OCI-LY1 (cell line): Measurements from ENCODE around the gene DNAJC11.
A peak's percentile ranks its signal among the peaks of the same experiment; 100 is the strongest.

ENCODE experiments used
- EZH2 ChIP-seq: fragments of 200-600 bp; sonication (generic), shearing (Covaris generic); IDR thresholded peaks from 2 replicates; pipeline ENCODE4 v1.8.0; 2017; ENCODE audit warnings: borderline replicate concordance, mixed run types, mild to moderate bottlenecking, antibody characterized with exemption, low read length, moderate library complexity, mixed read lengths
- TF ChIP-seq, protein P1 (sequence below): fragments of 200-600 bp; sonication (generic), shearing (Covaris generic); IDR thresholded peaks from 2 replicates; pipeline ENCODE4 v1.5.1; 2017; ENCODE audit warnings: mild to moderate bottlenecking, antibody characterized with exemption, low read length, moderate library complexity, mixed read lengths

DNA sequence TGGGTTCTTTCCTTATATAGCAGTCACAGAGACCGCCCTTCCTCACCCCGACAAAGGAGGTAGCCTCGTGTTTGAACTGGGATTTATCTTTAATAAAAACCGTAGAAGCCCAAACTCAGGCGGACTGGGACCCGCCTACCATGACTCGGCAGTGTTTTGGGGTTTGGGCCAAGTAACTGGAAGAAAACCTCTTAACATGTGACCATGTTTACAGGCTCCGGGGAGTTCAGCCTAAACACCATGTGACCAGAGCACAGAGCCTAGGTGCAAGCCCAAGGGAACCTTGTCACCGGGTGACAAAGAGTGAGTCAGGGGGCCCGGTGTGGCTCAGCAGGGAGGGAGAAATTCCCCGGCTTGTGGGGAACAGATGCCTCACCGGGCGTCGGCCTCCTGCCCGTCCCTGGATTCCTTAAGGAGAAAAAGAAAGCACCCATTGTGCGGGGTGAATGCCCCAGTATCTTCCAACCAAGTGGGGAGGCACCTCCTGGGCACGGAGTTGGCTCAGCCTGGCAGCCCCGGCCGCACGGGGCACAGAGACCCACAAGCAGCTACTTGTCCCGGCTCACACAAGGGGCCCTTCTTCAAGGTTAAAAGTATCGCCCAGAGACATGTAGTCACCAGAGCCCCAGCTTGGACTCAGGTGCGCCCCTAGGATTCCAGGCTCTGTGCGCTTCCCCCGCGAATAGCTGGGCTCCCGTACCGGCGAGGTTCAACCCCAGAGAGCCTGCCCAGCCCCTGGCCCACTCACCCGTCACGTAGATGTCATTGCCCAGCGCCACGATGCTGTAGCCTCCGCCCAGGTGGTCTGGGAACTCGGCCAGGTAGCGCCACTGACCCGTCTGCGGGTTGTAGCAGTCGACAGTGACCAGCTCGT lies 100.3 kb downstream of the DNAJC11 start:
- no peak for TF ChIP-seq EZH2
- TF ChIP-seq, protein P1, sequence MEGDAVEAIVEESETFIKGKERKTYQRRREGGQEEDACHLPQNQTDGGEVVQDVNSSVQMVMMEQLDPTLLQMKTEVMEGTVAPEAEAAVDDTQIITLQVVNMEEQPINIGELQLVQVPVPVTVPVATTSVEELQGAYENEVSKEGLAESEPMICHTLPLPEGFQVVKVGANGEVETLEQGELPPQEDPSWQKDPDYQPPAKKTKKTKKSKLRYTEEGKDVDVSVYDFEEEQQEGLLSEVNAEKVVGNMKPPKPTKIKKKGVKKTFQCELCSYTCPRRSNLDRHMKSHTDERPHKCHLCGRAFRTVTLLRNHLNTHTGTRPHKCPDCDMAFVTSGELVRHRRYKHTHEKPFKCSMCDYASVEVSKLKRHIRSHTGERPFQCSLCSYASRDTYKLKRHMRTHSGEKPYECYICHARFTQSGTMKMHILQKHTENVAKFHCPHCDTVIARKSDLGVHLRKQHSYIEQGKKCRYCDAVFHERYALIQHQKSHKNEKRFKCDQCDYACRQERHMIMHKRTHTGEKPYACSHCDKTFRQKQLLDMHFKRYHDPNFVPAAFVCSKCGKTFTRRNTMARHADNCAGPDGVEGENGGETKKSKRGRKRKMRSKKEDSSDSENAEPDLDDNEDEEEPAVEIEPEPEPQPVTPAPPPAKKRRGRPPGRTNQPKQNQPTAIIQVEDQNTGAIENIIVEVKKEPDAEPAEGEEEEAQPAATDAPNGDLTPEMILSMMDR, result peak; percentile 14; the same call in 1 of the 2 replicates
